Measurements from ENCODE around the gene CMTR2.

GRCh38 chr16:71288890-71289731, at the start of gene CMTR2:
- TF ChIP-seq CTCF (IDR thresholded peaks at IDR 0.05): no peak
- TF ChIP-seq EZH2 (IDR thresholded peaks at IDR 0.05; ENCODE audit: borderline replicate concordance, insufficient read depth, low read depth, low read length, poor library complexity, severe bottlenecking): no peak

Data from B cell (primary cell).